ENCODE results near the gene IQGAP2.

DNA sequence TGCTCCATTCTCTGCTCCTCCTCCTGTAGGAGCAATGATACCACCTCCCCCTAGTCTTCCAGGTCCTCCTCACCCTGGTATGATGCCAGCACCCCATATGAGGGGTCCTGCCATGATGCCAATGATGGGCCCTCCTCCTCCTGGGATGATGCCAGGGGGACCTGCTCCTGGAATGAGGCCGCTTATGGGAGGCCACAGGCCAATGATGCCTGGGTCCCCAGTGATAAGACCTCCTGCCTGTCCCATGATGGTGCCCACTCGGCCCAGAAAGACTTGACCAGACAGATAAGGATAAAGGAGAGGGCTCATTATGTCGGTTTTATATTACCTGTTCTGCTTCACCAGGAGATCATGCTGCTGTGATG is 26.2 kb upstream of the IQGAP2 start:
- TF ChIP-seq, protein P1, sequence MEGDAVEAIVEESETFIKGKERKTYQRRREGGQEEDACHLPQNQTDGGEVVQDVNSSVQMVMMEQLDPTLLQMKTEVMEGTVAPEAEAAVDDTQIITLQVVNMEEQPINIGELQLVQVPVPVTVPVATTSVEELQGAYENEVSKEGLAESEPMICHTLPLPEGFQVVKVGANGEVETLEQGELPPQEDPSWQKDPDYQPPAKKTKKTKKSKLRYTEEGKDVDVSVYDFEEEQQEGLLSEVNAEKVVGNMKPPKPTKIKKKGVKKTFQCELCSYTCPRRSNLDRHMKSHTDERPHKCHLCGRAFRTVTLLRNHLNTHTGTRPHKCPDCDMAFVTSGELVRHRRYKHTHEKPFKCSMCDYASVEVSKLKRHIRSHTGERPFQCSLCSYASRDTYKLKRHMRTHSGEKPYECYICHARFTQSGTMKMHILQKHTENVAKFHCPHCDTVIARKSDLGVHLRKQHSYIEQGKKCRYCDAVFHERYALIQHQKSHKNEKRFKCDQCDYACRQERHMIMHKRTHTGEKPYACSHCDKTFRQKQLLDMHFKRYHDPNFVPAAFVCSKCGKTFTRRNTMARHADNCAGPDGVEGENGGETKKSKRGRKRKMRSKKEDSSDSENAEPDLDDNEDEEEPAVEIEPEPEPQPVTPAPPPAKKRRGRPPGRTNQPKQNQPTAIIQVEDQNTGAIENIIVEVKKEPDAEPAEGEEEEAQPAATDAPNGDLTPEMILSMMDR (IDR thresholded peaks at IDR 0.05), result no peak
- no peak for TF ChIP-seq EP300 (IDR thresholded peaks at IDR 0.05; ENCODE audit: low read depth)
- no peak for TF ChIP-seq POLR2AphosphoS5 (IDR thresholded peaks at IDR 0.05)

All from transverse colon (tissue), 4 donors.